Neural cell (in vitro differentiated cells): Measurements from ENCODE around the gene MBNL2.

Experiments
- CTCF ChIP-seq: fragments of 450-650 bp; IDR thresholded peaks from 2 replicates; pipeline ENCODE4 v1.5.1; 2014; ENCODE audit warnings: antibody characterized with exemption, mild to moderate bottlenecking, moderate library complexity; ENCODE audit not compliant: poor library complexity, severe bottlenecking
- EP300 ChIP-seq: fragments of 450-650 bp; conservative IDR thresholded peaks from 2 replicates; pipeline ENCODE4 v1.6.1; 2014; ENCODE audit warnings: antibody characterized with exemption, mild to moderate bottlenecking, moderate library complexity; ENCODE audit not compliant: poor library complexity, severe bottlenecking
- EZH2 ChIP-seq: fragments of 200-600, 300-800 bp; shearing (Covaris generic), sonication (generic); IDR thresholded peaks from 2 replicates; pipeline ENCODE4 v1.6.1; 2014; ENCODE audit warnings: antibody characterized with exemption, low read length, borderline replicate concordance, mild to moderate bottlenecking; ENCODE audit not compliant: insufficient read depth, poor library complexity, severe bottlenecking
- POLR2AphosphoS5 ChIP-seq: IDR thresholded peaks from 2 replicates; pipeline ENCODE4 v1.6.1; 2012
- RAD21 ChIP-seq: fragments of 450-650 bp; conservative IDR thresholded peaks from 2 replicates; pipeline ENCODE4 v1.6.1; 2014; ENCODE audit warnings: antibody characterized with exemption, mild to moderate bottlenecking, moderate library complexity
- SMC3 ChIP-seq: fragments of 450-650 bp; conservative IDR thresholded peaks from 2 replicates; pipeline ENCODE4 v1.6.1; 2014; ENCODE audit warnings: antibody characterized with exemption, mild to moderate bottlenecking, moderate library complexity; ENCODE audit not compliant: poor library complexity

DNA sequence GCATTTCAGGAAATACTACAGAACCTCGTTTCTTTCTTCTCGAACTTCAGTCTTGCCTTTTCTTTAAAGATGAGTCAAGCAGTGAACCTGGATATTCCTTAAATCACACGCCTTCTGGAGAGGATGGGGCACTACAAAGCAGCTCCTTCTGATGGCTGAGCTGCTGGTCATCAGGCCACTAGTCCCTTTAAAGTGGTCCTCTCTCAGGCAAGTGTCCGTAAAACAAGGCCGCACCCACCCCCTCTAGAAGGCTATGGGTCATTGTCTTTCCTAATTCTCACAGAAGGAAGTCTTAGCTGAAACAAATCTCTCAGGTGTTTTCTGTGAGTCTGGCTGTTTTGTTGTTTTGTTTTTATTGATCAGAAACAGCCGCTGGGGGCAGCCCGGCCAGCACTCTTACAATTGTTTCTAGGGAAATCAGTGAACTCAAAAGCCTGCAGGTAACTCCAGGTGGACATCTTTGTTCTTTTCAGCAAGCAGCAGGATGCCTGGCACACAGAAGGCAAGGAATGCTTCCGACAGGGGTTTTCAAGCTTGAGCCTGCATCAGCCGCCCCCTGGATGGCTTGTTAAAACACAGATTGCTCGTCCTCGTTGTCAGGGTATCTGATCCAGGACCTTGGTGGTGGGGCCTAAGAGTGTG is 45.4 kb downstream of the MBNL2 start:
- TF ChIP-seq SMC3 (no peak), CTCF (no peak), RAD21 (no peak), POLR2AphosphoS5 (no peak), EP300 (no peak), EZH2 (no peak)
